ENCODE results near the gene MRGPRX1. TPM values are rescaled to one million over a fixed set of nuclear protein-coding genes. Genes with fewer than 3 reads are reported as not detected.

The MRGPRX1 gene
- not detected in 5 replicates for total RNA-seq (2022; extraction: Qiagen RNA extraction; ENCODE audit: low read depth)

GRCh38 chr11:18939314-18939713 is at the start of gene MRGPRX1:
MRGPRX1 (minus strand) TSS chr11:18939414; CDS start chr11:18934784, 4,630 bp downstream.

Other genes with a start within 250 kb of the MRGPRX1 start
- 0.31 to 0.64 TPM (median 0.58 TPM) in 5 replicates for gene TMEM86A, start 240.6 kb downstream of the MRGPRX1 start, total RNA-seq (2022; extraction: Qiagen RNA extraction; ENCODE audit: low read depth)
- 0.02 TPM in 1 of 5 replicates, not detected in the others for gene IGSF22, start 213.2 kb downstream of the MRGPRX1 start, total RNA-seq (2022; extraction: Qiagen RNA extraction; ENCODE audit: low read depth)
- gene PTPN5, start 147.6 kb downstream of the MRGPRX1 start, total RNA-seq (2022; extraction: Qiagen RNA extraction; ENCODE audit: low read depth) = 0.02 TPM in 1 of 5 replicates, not detected in the others
- gene MRGPRX2, start 121.3 kb upstream of the MRGPRX1 start, total RNA-seq (2022; extraction: Qiagen RNA extraction; ENCODE audit: low read depth) = not detected in 5 replicates
- 16.3 to 18.3 TPM (median 17.4 TPM) in 5 replicates for gene ZDHHC13, start 177.8 kb upstream of the MRGPRX1 start, total RNA-seq (2022; extraction: Qiagen RNA extraction; ENCODE audit: low read depth)